T47D (cell line): ENCODE data around the gene CIC.
A peak's percentile ranks its signal among the peaks of the same experiment; 100 is the strongest.
"Not testable (repeated sequence)": the region's sequence is repeated elsewhere in the genome, so short reads cannot be mapped to it uniquely, and the experiment has no call there.

Experiments used
- DNase-seq, 2 experiments: peaks; one replicate each; pipeline versions ENCODE4 v3.0.0 to v3.0.0-alpha.2; 2011 to 2012; ENCODE audit warnings: low read depth in 1 of 2, low spot score in 1 of 2
- JUND ChIP-seq: IDR thresholded peaks from 2 replicates; pipeline ENCODE4 v1.6.1; 2012; ENCODE audit warnings: low read depth
- in situ Hi-C: cut with HindIII; loops from 2 replicates; pipeline ENCODE4 v1.10.0; 2016; ENCODE audit warnings: low sequenced_read_pairs, low pct_unique_long_range_greater_than_20kb

Gene CIC

GRCh38 chr19:42254089-42254849, 14.8 kb upstream of the CIC start:
- in situ Hi-C loops, result no loop called here
- DNase-seq, result peak in 1 of 2 experiments; percentile 62
- no peak for TF ChIP-seq JUND

DNA sequence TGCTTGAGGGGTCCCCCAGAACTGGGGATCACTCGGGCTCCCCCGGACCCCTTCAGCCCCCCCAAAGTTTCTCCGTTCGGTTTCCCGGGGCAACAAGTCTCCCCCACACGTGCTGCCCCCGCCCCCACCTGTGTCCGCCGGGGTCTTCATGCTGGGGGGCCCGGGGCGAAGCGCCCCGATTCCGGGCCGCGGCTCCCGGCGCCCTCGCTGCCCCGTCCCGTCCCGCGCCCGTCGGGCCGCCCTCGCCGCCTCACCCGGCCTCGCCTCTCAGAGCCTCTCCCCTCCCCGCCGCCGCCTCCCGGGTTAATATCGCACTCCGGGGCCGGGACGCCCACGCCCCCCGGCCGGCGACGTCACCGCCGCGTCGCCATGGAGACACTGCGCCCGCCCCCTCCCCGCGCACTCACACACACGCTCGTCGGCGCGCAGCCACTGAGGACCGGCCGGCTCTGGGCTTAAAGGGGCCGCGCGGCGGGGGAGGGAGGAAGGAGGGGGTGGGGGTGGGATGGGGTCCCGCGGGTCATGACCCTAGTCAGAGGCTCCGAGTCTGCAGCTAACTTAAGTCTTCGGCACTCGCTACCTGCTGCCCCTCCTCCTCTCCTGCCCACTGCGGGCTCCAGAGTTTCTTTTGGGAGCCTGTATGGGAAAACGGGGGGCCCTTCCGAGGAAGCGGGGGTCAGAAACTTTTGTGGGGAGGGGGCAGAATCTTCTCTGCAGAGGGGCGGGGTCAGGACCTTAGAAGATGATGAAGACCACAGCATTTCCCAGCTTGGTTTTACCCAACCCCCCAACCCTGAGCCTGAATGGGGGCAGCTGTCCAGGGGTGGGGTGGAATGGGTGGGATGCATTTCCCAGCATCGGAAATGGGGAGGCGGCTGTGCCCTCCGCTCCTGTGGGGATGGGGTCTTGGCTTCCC, 13.9 kb upstream of the CIC start, which contains the start of gene ERF:
TSS of gene ERF (minus strand) at position 279 of the 916 bp plus-strand sequence. CDS start at position 150, 129 bp downstream.
- in situ Hi-C loops, result no loop called here
- DNase-seq, result peak; percentile 76 to 93
- no peak for TF ChIP-seq JUND

DNA sequence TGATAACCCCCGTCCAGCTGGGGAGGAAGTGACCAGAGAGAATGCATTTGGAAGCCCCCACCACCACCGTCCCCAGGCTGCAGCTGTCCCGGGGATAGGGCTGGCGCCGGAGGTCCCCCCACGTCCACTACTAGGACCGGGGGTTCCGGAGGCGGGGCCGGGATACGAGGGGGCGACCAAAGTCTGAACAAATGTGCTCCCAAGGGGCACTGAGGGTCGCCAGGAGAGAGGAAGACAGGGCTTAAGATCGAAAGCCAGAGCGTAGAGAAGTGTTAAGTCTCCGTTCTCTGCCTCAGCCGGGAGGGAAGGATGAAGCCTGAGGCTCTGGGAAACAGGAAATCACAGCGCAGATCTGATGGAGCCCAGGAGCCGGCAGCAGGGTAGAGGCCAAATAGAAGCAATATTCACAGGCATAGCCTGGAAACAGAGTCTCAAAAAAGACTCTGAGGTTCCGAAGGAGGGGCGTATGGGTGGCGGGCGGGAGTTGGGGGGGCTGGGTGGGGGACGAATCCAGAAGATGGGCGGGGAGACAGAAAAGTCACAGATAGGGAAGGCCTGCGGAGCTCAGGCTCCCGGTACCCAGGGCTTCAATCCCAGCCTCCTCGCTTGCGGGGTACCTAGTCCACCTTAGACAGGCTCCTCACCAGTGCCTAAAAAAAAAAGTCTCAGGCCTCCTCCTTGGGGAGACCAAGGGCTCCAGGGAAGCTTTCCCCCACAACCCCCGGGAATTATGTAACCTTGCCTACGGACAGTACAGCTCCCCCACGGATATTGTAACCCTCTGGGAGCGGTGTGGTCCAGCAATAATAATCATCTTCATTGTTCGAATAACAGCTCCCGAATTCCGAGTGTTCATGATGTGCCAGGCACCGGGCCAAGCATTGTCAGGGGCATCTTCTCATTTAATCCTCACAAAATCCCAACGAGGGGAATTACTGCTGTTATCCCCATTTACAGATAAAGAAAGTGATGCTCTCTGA, 13.0 kb upstream of the CIC start:
- DNase-seq, result peak in 1 of 2 experiments; percentile 38
- in situ Hi-C loops, result no loop called here
- no peak for TF ChIP-seq JUND

GRCh38 chr19:42257842-42258241, 11.2 kb upstream of the CIC start:
- DNase-seq, in situ Hi-C loops: not testable (repeated sequence)

DNA sequence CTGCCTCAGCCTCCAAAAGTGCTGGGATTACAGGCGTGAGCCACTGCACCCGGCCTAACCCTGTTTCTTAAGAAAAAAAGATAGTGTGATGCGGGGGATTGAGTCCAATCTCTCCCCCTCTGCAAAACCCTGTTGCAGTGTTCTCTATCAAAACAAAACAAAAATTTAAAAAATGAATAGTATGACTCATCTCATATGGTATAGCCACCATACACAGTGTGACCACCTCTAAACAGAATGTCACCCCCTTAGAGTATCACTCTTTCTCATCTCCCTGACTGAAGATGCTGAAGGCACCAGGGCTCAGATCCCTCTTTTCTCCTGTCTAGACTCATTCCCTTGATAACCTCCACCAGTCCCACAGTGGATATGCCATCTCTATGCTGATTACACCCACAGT, 7.3 kb upstream of the CIC start:
- no peak for DNase-seq
- in situ Hi-C loops, result no loop called here

GRCh38 chr19:42266105-42266504, 2.9 kb upstream of the CIC start:
- DNase-seq, in situ Hi-C loops: not testable (repeated sequence)

More for the DNA sequence above, 7.3 kb upstream of the CIC start:
- TF ChIP-seq JUND, result no peak

DNA sequence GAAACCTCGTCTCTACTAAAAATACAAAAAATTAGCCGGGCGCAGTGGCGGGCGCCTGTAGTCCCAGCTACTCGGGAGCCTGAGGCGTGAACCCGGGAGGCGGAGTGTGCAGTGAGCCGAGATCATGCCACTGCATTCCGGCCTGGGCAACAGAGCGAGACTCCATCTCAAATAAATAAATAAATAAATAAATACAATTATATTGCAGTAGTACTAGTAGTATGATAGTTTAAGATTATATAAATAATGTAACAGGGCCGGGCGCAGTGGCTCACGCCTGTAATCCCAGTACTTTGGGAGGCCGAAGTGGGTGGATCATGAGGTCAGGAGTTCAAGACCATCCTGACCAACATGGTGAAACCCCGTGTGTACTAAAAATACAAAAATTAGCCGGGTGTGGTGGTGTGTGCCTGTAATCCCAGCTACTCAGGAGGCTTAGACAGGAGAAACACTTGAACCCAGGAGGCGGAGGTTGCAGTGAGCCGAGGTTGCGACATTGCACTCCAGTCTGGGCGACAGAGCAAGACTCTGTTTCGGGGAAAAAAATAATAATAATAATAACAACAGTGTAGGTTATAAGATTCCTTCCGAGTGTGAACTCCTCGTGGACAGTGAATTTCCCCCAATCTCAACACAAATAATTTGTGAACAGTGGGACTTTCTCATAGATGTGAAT, 2.0 kb upstream of the CIC start:
- in situ Hi-C loops, DNase-seq: not testable (repeated sequence)

DNA sequence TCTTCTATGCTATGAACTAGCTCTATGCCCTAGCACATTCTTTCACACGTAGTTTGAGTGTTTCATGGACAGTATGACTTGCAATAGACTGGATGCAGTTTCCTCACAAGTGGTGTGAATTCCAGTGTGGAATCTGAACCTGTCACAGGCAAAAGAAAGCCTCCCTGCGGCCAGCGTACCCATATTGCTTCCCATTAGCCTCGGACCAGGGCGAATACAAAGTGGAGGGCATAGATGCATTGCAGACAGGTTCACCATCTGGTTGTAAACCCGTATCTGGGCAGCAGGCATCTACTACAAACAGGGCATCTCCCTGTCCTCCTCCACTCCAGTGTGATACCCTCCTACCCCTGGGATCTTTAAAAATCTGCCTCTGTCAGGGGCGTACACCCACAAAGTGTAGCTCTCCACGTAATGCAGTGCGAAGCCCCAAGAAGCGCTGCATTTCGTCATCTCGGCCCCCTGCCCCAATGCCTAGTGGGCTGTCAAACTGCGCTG, 1.4 kb upstream of the CIC start:
- in situ Hi-C loops, result no loop called here
- TF ChIP-seq JUND, result no peak

DNA sequence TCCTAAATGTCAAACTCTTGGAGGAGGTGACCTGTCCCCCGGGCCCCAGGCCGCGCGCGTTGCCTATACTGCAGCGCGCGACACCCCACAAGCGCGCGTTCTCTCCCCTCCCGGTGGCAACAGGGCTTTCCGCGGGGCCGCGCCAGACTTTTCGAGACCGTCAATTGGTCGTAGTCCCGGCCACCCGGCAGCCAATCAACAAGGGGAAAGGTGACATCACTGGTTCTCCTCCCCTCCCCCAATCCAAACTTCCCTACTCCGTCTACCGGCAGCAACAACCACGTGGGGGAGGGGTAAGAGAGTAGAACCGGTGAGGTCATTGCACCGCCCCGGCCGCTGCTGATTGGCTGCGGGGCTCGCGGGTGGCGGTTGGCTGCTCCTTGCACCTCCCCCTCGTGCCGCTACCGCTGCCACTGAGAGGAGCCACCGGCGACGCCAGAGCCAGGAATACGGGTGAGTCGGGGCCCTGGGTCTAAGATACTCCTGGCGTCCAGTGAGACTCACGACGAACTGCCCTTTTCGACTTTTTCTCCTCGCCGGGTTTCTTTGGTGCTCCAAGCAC, 829 bp upstream of the CIC start:
- peak; percentile 84 to 99 for DNase-seq
- TF ChIP-seq JUND, result no peak
- in situ Hi-C loops, result no loop called here

More for the DNA sequence above, 1.4 kb upstream of the CIC start:
- DNase-seq, result no peak

GRCh38 chr19:42269478-42270345, 660 bp downstream of the CIC start:
- no peak for TF ChIP-seq JUND
- in situ Hi-C loops, result no loop called here

More at GRCh38 chr19:42269478-42270345, 660 bp downstream of the CIC start:
- DNase-seq, result no peak
